ENCODE results near the gene TLCD4.
"Not testable (repeated sequence)": the region's sequence is repeated elsewhere in the genome, so short reads cannot be mapped to it uniquely, and the experiment has no call there.

TLCD4 gene

GRCh38 chr1:95140791-95141190 lies 23.6 kb downstream of the TLCD4 start:
- DNase-seq (ENCODE audit: low spot score): no peak
- TF ChIP-seq CTCF (IDR thresholded peaks at IDR 0.05; ENCODE audit: extremely low read depth, missing control alignments): no peak

GRCh38 chr1:95145493-95145892 lies 28.3 kb downstream of the TLCD4 start:
- no peak for DNase-seq (ENCODE audit: low spot score)
- no peak for TF ChIP-seq CTCF (IDR thresholded peaks at IDR 0.05; ENCODE audit: extremely low read depth, missing control alignments)

- TF ChIP-seq CTCF (IDR thresholded peaks at IDR 0.05; ENCODE audit: extremely low read depth, missing control alignments): no peak
These were observed 29.5 kb downstream of the TLCD4 start for GRCh38 chr1:95146637-95147036.

GRCh38 chr1:95154096-95154495 lies 36.9 kb downstream of the TLCD4 start:
- TF ChIP-seq CTCF (IDR thresholded peaks at IDR 0.05; ENCODE audit: extremely low read depth, missing control alignments): no peak
- no peak for DNase-seq (ENCODE audit: low spot score)

More at GRCh38 chr1:95146637-95147036, 29.5 kb downstream of the TLCD4 start:
- DNase-seq (ENCODE audit: low spot score): no peak

- DNase-seq (ENCODE audit: low spot score): not testable (repeated sequence)
These were observed 48.4 kb downstream of the TLCD4 start for GRCh38 chr1:95165569-95165968.

All from GM20000 (cell line).